HCT116 (cell line): ENCODE measurements around the gene DNAH10. TPM values are rescaled to one million over a fixed set of nuclear protein-coding genes. Genes with fewer than 3 reads are reported as not detected.

Experiments used
- ATAC-seq: fragments of 200-7000 bp; cut with Tn5 transposase; 2 replicates; pipeline ENCODE4 v1.9.1; 2020; ENCODE audit warnings: mild to moderate bottlenecking, moderate library complexity
- BruUV-seq: library from RNA; stranded (reverse); fragments of 400-500 nt; replicated peaks from 2 replicates; lab custom pipeline; 2021; lab: Mats Ljungman, UMichigan
- CTCF ChIA-PET: fragments of 300-600 bp; sonication (Branson Sonifier 250); formaldehyde crosslinking; loops from one replicate; lab custom pipeline; 2021; ENCODE audit warnings: antibody characterized with exemption; lab: Charles Lee
- POLR2A ChIA-PET: fragments of 300-600, 350-600 bp; sonication (Branson Sonifier 250); formaldehyde crosslinking; loops from one replicate; lab custom pipeline; 2021; ENCODE audit warnings: antibody characterized with exemption; lab: Charles Lee
- RAD21 ChIA-PET, 2 experiments: fragments of 300-600 bp; sonication (Branson Sonifier 250); formaldehyde crosslinking; loops; one replicate each; lab custom pipeline; 2023; ENCODE audit warnings: low total read pairs in 2 of 2; ENCODE audit not compliant: uncharacterized antibody in 2 of 2, unreplicated experiment in 2 of 2, low non-redundant PET in 1 of 2; lab: Charles Lee
- DNase-seq: peaks from one replicate; pipeline ENCODE4 v3.0.0-alpha.2; 2010; ENCODE audit warnings: low read depth, low spot score
- H2AFZ ChIP-seq: fragments of 200-600 bp; shearing (Covaris generic), sonication (generic); 2 replicates; pipeline ENCODE4 v1.6.1; 2017; ENCODE audit warnings: low read depth, mixed run types, mixed read lengths, antibody characterized with exemption, low read length; ENCODE audit not compliant: poor library complexity, severe bottlenecking
- H3K27ac ChIP-seq: 2 replicates; pipeline ENCODE4 v1.5.1; 2012; ENCODE audit warnings: low read depth, low read length
- H3K27me3 ChIP-seq: fragments of 200-600 bp; sonication (generic); 2 replicates; pipeline ENCODE4 v1.6.1; 2016; ENCODE audit warnings: mixed run types, low read length, mixed read lengths; ENCODE audit not compliant: insufficient read depth
- H3K36me3 ChIP-seq, 2 experiments: fragments of 200-500 bp in 1 of 2; fragments of 200-600 bp in 1 of 2; sonication (Bioruptor generic) in 1 of 2; sonication (generic) in 1 of 2; 2 replicates each; pipeline versions ENCODE4 v1.5.1 to v1.6.1; 2014 to 2016; ENCODE audit warnings: low read length in 2 of 2, inconsistent platforms in 1 of 2, mixed read lengths in 1 of 2, mixed run types in 1 of 2; ENCODE audit not compliant: insufficient read depth in 2 of 2, control insufficient read depth in 1 of 2
- H3K4me1 ChIP-seq, 2 experiments: fragments of 200-600 bp in 1 of 2; sonication (generic) in 1 of 2; 2 replicates each; pipeline versions ENCODE4 v1.5.1 to v1.6.1; 2012 to 2017; ENCODE audit warnings: low read length in 2 of 2, inconsistent platforms in 1 of 2, mild to moderate bottlenecking in 1 of 2, mixed read lengths in 1 of 2, mixed run types in 1 of 2, moderate library complexity in 1 of 2; ENCODE audit not compliant: insufficient read depth in 2 of 2, control insufficient read depth in 1 of 2
- H3K4me2 ChIP-seq: fragments of 200-600 bp; sonication (generic); 2 replicates; pipeline ENCODE4 v1.6.1; 2017; ENCODE audit warnings: mixed run types, low read length, mixed read lengths
- H3K4me3 ChIP-seq, 2 experiments: fragments of 200-600 bp in 1 of 2; sonication (generic) in 1 of 2; replicated peaks in 1 of 2; 2 replicates each; pipeline ENCODE4 v1.5.1; 2011 to 2016; ENCODE audit warnings: low read length in 2 of 2, control low read depth in 1 of 2, low read depth in 1 of 2, mild to moderate bottlenecking in 1 of 2, mixed read lengths in 1 of 2, mixed run types in 1 of 2
- H3K79me2 ChIP-seq: fragments of 200-600 bp; sonication (generic); 2 replicates; pipeline ENCODE4 v1.6.1; 2017; ENCODE audit warnings: mild to moderate bottlenecking, mixed run types, low read length, moderate library complexity, mixed read lengths; ENCODE audit not compliant: insufficient read depth
- H3K9ac ChIP-seq: fragments of 200-600 bp; sonication (generic); 2 replicates; pipeline ENCODE4 v1.6.1; 2016; ENCODE audit warnings: low read length, mixed read lengths
- H3K9me2 ChIP-seq: fragments of 200-600 bp; sonication (generic), shearing (Covaris generic); 2 replicates; pipeline ENCODE4 v1.6.1; 2017; ENCODE audit warnings: mixed run types, mild to moderate bottlenecking, moderate library complexity; ENCODE audit not compliant: insufficient read depth
- H3K9me3 ChIP-seq, 2 experiments: fragments of 200-500 bp in 1 of 2; fragments of 200-600 bp in 1 of 2; sonication (Bioruptor generic) in 1 of 2; sonication (generic) in 1 of 2; 2 replicates each; pipeline ENCODE4 v1.6.1; 2014 to 2017; ENCODE audit warnings: low read length in 2 of 2, mixed read lengths in 2 of 2, inconsistent platforms in 1 of 2, low read depth in 1 of 2, mild to moderate bottlenecking in 1 of 2, mixed run types in 1 of 2, moderate library complexity in 1 of 2; ENCODE audit not compliant: control insufficient read depth in 1 of 2, insufficient read depth in 1 of 2
- H4K20me1 ChIP-seq: fragments of 200-600 bp; sonication (generic), shearing (Covaris generic); 2 replicates; pipeline ENCODE4 v1.6.1; 2017; ENCODE audit warnings: mixed run types, mild to moderate bottlenecking, moderate library complexity; ENCODE audit not compliant: insufficient read depth
- CEBPB ChIP-seq: IDR thresholded peaks from 2 replicates; pipeline ENCODE4 v1.6.1; 2012; ENCODE audit warnings: low read depth
- EGR1 ChIP-seq: IDR thresholded peaks from 2 replicates; pipeline ENCODE4 v1.6.1; 2012; ENCODE audit warnings: low read depth
- EZH2 ChIP-seq: fragments of 200-600 bp; sonication (generic); IDR thresholded peaks from 2 replicates; pipeline ENCODE4 v1.6.1; 2017; ENCODE audit warnings: antibody characterized with exemption, mixed run types
- FOSL1 ChIP-seq: IDR thresholded peaks from 2 replicates; pipeline ENCODE4 v1.6.1; 2012; ENCODE audit warnings: low read depth
- JUND ChIP-seq: IDR thresholded peaks from 2 replicates; pipeline ENCODE4 v1.6.1; 2012
- POLR2A ChIP-seq: IDR thresholded peaks from 2 replicates; pipeline ENCODE4 v1.7.0; 2011; ENCODE audit warnings: borderline replicate concordance; ENCODE audit not compliant: insufficient read depth, insufficient read length; ENCODE audit errors: extremely low read depth
- POLR2AphosphoS5 ChIP-seq: IDR thresholded peaks from 2 replicates; pipeline ENCODE4 v1.6.1; 2011; ENCODE audit warnings: mild to moderate bottlenecking, low read depth, low read length, moderate library complexity
- RAD21 ChIP-seq: IDR thresholded peaks from 2 replicates; pipeline ENCODE4 v1.6.1; 2012; ENCODE audit warnings: low read depth, mild to moderate bottlenecking
- SRF ChIP-seq: IDR thresholded peaks from 2 replicates; pipeline ENCODE4 v1.6.1; 2012; ENCODE audit warnings: low read depth
- TCF7L2 ChIP-seq: IDR thresholded peaks from 2 replicates; pipeline ENCODE4 v1.7.0; 2011; ENCODE audit warnings: borderline replicate concordance, inconsistent platforms; ENCODE audit not compliant: insufficient read depth, insufficient read length; ENCODE audit errors: extremely low read depth
- ZNF274 ChIP-seq: fragments of 200-500 bp; sonication (Bioruptor generic); IDR thresholded peaks from 2 replicates; pipeline ENCODE4 v1.6.1; 2014; ENCODE audit warnings: mild to moderate bottlenecking, low read depth, low read length, inconsistent platforms
- intact Hi-C: fragments of 100-400 bp; cut with micrococcal nuclease; formaldehyde crosslinking; loops from 2 replicates; pipeline ENCODE4 v1.10.0; 2022
- total RNA-seq: library from RNA; stranded (reverse); gene quantifications from one replicate; pipeline ENCODE4 v1.2.1, GENCODE V29; 2021; ENCODE audit not compliant: unreplicated experiment

The DNAH10 gene
- total RNA-seq, 1 experiment from 2014 or later: 1.3 TPM

GRCh38 chr12:123772074-123772473, 10.0 kb downstream of the DNAH10 start:
- CTCF ChIA-PET: no interaction called here

GRCh38 chr12:123773375-123773774, 11.3 kb downstream of the DNAH10 start:
- Histone ChIP-seq H3K79me2 (no peaks in the 10 kb centered on the region), H3K36me3 (no peaks in the 10 kb centered on the region), H3K4me2 (no peak overlapping the region), H3K27me3 (no peaks in the 10 kb centered on the region), H4K20me1 (no peaks in the 10 kb centered on the region)
- CTCF ChIA-PET: no interaction called here
- no TSS peak for BruUV-seq
- no peak for ATAC-seq
- TF ChIP-seq SRF (no peak), EGR1 (no peak), CEBPB (no peak), RAD21 (no peak), POLR2AphosphoS5 (no peak), EZH2 (no peak), TCF7L2 (no peak), JUND (no peak)
- TF ChIP-seq, all 23 proteins: peak for 0
- ChIA-PET RAD21 (no interaction called here), POLR2A (no interaction called here)
- Histone ChIP-seq H3K9me3 (no peaks in the 10 kb centered on the region), H3K27ac (no peak overlapping the region), H3K4me3 (no peak overlapping the region), H3K9me2 (no peaks in the 10 kb centered on the region), H2AFZ (no peak overlapping the region), H3K4me1 (no peaks in the 10 kb centered on the region), H3K9ac (no peak overlapping the region)
- DNase-seq: no peak
- intact Hi-C loops: no loop called here

More at GRCh38 chr12:123772074-123772473, 10.0 kb downstream of the DNAH10 start:
- intact Hi-C loops: no loop called here
- Histone ChIP-seq H2AFZ (no peak overlapping the region), H3K4me1 (no peaks in the 10 kb centered on the region), H3K27me3 (no peaks in the 10 kb centered on the region), H4K20me1 (no peaks in the 10 kb centered on the region), H3K4me3 (no peak overlapping the region), H3K9me2 (no peaks in the 10 kb centered on the region), H3K79me2 (no peaks in the 10 kb centered on the region), H3K9ac (no peak overlapping the region), H3K4me2 (no peak overlapping the region), H3K27ac (no peak overlapping the region), H3K9me3 (no peaks in the 10 kb centered on the region), H3K36me3 (no peaks in the 10 kb centered on the region)
- BruUV-seq: no TSS peak
- no peak for ATAC-seq
- POLR2A ChIA-PET: no interaction called here
- no peak for TF ChIP-seq POLR2A
- TF ChIP-seq ZNF274: no peak
- no peak for TF ChIP-seq FOSL1
- no peak for DNase-seq
- RAD21 ChIA-PET: no interaction called here
